Suprapubic skin (tissue), 4 donors: ENCODE measurements around the gene BRME1. TPM values are rescaled to one million over a fixed set of nuclear protein-coding genes. Genes with fewer than 3 reads are reported as not detected.
A peak's percentile ranks its signal among the peaks of the same experiment; 100 is the strongest.

Source experiments
- DNase-seq, 2 donors: peaks; one replicate each; pipeline ENCODE4 v3.0.0-alpha.2; 2019; ENCODE audit warnings: low spot score in 2 of 2
- H3K27ac ChIP-seq: fragments of 200-600 bp; sonication (generic); one replicate; pipeline ENCODE4 v1.5.1; 2019
- H3K27me3 ChIP-seq: fragments of 200-600 bp; sonication (generic); one replicate; pipeline ENCODE4 v1.5.1; 2019
- H3K36me3 ChIP-seq: fragments of 200-600 bp; sonication (generic); one replicate; pipeline ENCODE4 v1.5.1; 2019
- H3K4me1 ChIP-seq: fragments of 200-600 bp; sonication (generic); one replicate; pipeline ENCODE4 v1.5.1; 2019
- H3K4me3 ChIP-seq: fragments of 200-600 bp; sonication (generic); one replicate; pipeline ENCODE4 v1.5.1; 2019; ENCODE audit warnings: mild to moderate bottlenecking
- H3K9me3 ChIP-seq: fragments of 200-600 bp; sonication (generic); one replicate; pipeline ENCODE4 v1.5.1; 2019
- CTCF ChIP-seq, 2 donors: fragments of 200-600 bp in 1 of 2; fragments of 450-650 bp in 1 of 2; sonication (generic) in 1 of 2; IDR thresholded peaks; one replicate each; pipeline ENCODE4 v1.5.1; 2016 to 2019; ENCODE audit warnings: antibody characterized with exemption in 2 of 2, mild to moderate bottlenecking in 1 of 2, moderate library complexity in 1 of 2
- EP300 ChIP-seq: sonication (generic); formaldehyde crosslinking; IDR thresholded peaks from one replicate; pipeline ENCODE4 v1.6.1; 2017; ENCODE audit warnings: antibody characterized with exemption
- POLR2A ChIP-seq, 2 donors: fragments of 450-650 bp; IDR thresholded peaks; one replicate each; pipeline ENCODE4 v1.6.1; 2017; ENCODE audit warnings: antibody characterized with exemption in 2 of 2, mild to moderate bottlenecking in 2 of 2, moderate library complexity in 2 of 2
- POLR2AphosphoS5 ChIP-seq, 3 donors: sonication (generic); formaldehyde crosslinking; IDR thresholded peaks; one replicate each; pipeline ENCODE4 v1.6.1; 2017; ENCODE audit warnings: antibody characterized with exemption in 3 of 3
- WGBS: methylation state at CpG from one replicate; pipeline ENCODE4 v1.1.5; 2018; 5-methylcytosine and 5-hydroxymethylcytosine counted together
- total RNA-seq, 4 donors: library from RNA; depleted of rRNA; stranded (reverse); fragments of >200 nt; gene quantifications; one replicate each; pipeline ENCODE4 v1.1.0, GENCODE V29; 2016

BRME1 gene
- total RNA-seq, 4 donors from 2014 or later: 7.6 to 23.0 (median 9.9) TPM

GRCh38 chr19:13896227-13896626 lies 9.7 kb downstream of the BRME1 start:
- Histone ChIP-seq H3K36me3 (no peaks in the 10 kb centered on the region), H3K9me3 (no peaks in the 10 kb centered on the region), H3K27me3 (no peaks in the 10 kb centered on the region), H3K4me1 (no peaks in the 10 kb centered on the region), H3K4me3 (no peak overlapping the region), H3K27ac (no peak overlapping the region)
- TF ChIP-seq CTCF (IDR thresholded peaks at IDR 0.05) (no peak), POLR2A (IDR thresholded peaks at IDR 0.05) (no peak), POLR2AphosphoS5 (IDR thresholded peaks at IDR 0.05) (no peak), EP300 (no peak)
- DNase-seq: no peak
- WGBS: 98% methylated on average over 2 of the region's 2 CpGs

- no peak for TF ChIP-seq EP300
- TF ChIP-seq POLR2A (IDR thresholded peaks at IDR 0.05): no peak
- TF ChIP-seq CTCF (IDR thresholded peaks at IDR 0.05): no peak
- TF ChIP-seq POLR2AphosphoS5 (IDR thresholded peaks at IDR 0.05): no peak
- 81% methylated on average over 5 of the region's 5 CpGs for WGBS
- H3K27ac ChIP-seq: no peak overlapping the region
These were observed 11.4 kb downstream of the BRME1 start for GRCh38 chr19:13894552-13894951.

GRCh38 chr19:13892870-13893269 lies 13.0 kb downstream of the BRME1 start:
- no peak overlapping the region for H3K4me3 ChIP-seq
- peaks cover 8% of the 10 kb centered on the region for H3K4me1 ChIP-seq
- H3K9me3 ChIP-seq: no peaks in the 10 kb centered on the region
- H3K36me3 ChIP-seq: no peaks in the 10 kb centered on the region
- H3K27ac ChIP-seq: no peak overlapping the region
- no peak for DNase-seq
- H3K27me3 ChIP-seq: no peaks in the 10 kb centered on the region
- WGBS: 70% methylated on average over 9 of the region's 9 CpGs
- TF ChIP-seq POLR2AphosphoS5 (IDR thresholded peaks at IDR 0.05) (no peak), POLR2A (IDR thresholded peaks at IDR 0.05) (no peak), EP300 (no peak), CTCF (IDR thresholded peaks at IDR 0.05) (no peak)

More at GRCh38 chr19:13894552-13894951, 11.4 kb downstream of the BRME1 start:
- H3K4me1 ChIP-seq: no peaks in the 10 kb centered on the region
- H3K4me3 ChIP-seq: no peak overlapping the region
- DNase-seq: no peak
- H3K36me3 ChIP-seq: no peaks in the 10 kb centered on the region
- no peaks in the 10 kb centered on the region for H3K27me3 ChIP-seq
- H3K9me3 ChIP-seq: no peaks in the 10 kb centered on the region

- Histone ChIP-seq H3K36me3 (no peaks in the 10 kb centered on the region), H3K4me1 (peaks cover 36% of the 10 kb centered on the region), H3K9me3 (no peaks in the 10 kb centered on the region), H3K27me3 (no peaks in the 10 kb centered on the region), H3K4me3 (no peak overlapping the region), H3K27ac (no peak overlapping the region)
- TF ChIP-seq EP300 (no peak), POLR2A (IDR thresholded peaks at IDR 0.05) (no peak), CTCF (IDR thresholded peaks at IDR 0.05) (no peak), POLR2AphosphoS5 (IDR thresholded peaks at IDR 0.05) (no peak)
- WGBS: 94% methylated on average over 8 of the region's 13 CpGs
- DNase-seq: no peak
These were observed 15.8 kb downstream of the BRME1 start for GRCh38 chr19:13890136-13890535.

- no peak for DNase-seq
- TF ChIP-seq POLR2AphosphoS5 (IDR thresholded peaks at IDR 0.05): no peak
- TF ChIP-seq CTCF (IDR thresholded peaks at IDR 0.05): no peak
- TF ChIP-seq EP300: no peak
- no peak for TF ChIP-seq POLR2A (IDR thresholded peaks at IDR 0.05)
- H3K36me3 ChIP-seq: no peaks in the 10 kb centered on the region
- no peak overlapping the region for H3K4me3 ChIP-seq
- peak overlapping the region; percentile 83 for H3K27ac ChIP-seq
- H3K9me3 ChIP-seq: no peaks in the 10 kb centered on the region
- WGBS: 54% methylated on average over 16 of the region's 16 CpGs
- H3K27me3 ChIP-seq: no peaks in the 10 kb centered on the region
- H3K4me1 ChIP-seq: peaks cover 54% of the 10 kb centered on the region
These were observed 17.6 kb downstream of the BRME1 start for GRCh38 chr19:13888281-13888680.
